K562 (cell line): ENCODE results near the gene IRF2BP1. TPM values are rescaled to one million over a fixed set of nuclear protein-coding genes. Genes with fewer than 3 reads are reported as not detected.
A peak's percentile ranks its signal among the peaks of the same experiment; 100 is the strongest.

Experiments used
- ARHGAP35 ChIP-seq: fragments of 450-650 bp; IDR thresholded peaks from 2 replicates; pipeline ENCODE4 v1.6.1; 2018; ENCODE audit not compliant: partially characterized antibody
- CXXC5 ChIP-seq: fragments of 250-450 bp; sonication (Bioruptor Pico); IDR thresholded peaks from 2 replicates; pipeline ENCODE4 v1.8.0; 2022; ENCODE audit warnings: inconsistent platforms, mild to moderate bottlenecking, moderate library complexity
- ETV6 ChIP-seq, 3 experiments: fragments of 150-350 bp in 1 of 3; sonication (generic) in 1 of 3; formaldehyde crosslinking in 1 of 3; IDR thresholded peaks; 2 replicates each; pipeline versions ENCODE4 v1.6.1 to v1.8.0; 2014 to 2022; ENCODE audit warnings: borderline replicate concordance in 2 of 3, low read depth in 2 of 3, antibody characterized with exemption in 1 of 3, low read length in 1 of 3, mild to moderate bottlenecking in 1 of 3, missing genetic modification reagents in 1 of 3
- FOXM1 ChIP-seq, 2 experiments: fragments of 450-650 bp in 1 of 2; sonication (generic) in 1 of 2; formaldehyde crosslinking in 1 of 2; IDR thresholded peaks; 2 replicates each; pipeline versions ENCODE4 v1.6.1 to v1.9.0; 2017 to 2022; ENCODE audit warnings: low read depth in 2 of 2, mild to moderate bottlenecking in 2 of 2, missing genetic modification reagents in 1 of 2, moderate library complexity in 1 of 2
- HDAC1 ChIP-seq, 2 experiments: fragments of 450-650 bp; IDR thresholded peaks; 2 replicates each; pipeline ENCODE4 v1.6.1; 2016 to 2017; ENCODE audit warnings: inconsistent platforms in 1 of 2, mild to moderate bottlenecking in 1 of 2, moderate library complexity in 1 of 2
- ILK ChIP-seq: fragments of 450-650 bp; IDR thresholded peaks from 2 replicates; pipeline ENCODE4 v1.6.1; 2016; ENCODE audit warnings: missing genetic modification characterization, low read depth, mild to moderate bottlenecking, missing compliant biosample characterization, moderate library complexity, borderline replicate concordance
- KHSRP ChIP-seq: fragments of 450-650 bp; IDR thresholded peaks from 2 replicates; pipeline ENCODE4 v1.6.1; 2017
- KLF16 ChIP-seq: IDR thresholded peaks from 2 replicates; pipeline ENCODE4 v1.6.1; 2016; ENCODE audit warnings: antibody characterized with exemption
- NR0B1 ChIP-seq: fragments of 450-650 bp; IDR thresholded peaks from one replicate; pipeline ENCODE4 v1.6.1; 2018; ENCODE audit warnings: mild to moderate bottlenecking, moderate library complexity; ENCODE audit not compliant: partially characterized antibody
- RUNX1 ChIP-seq: sonication (generic); IDR thresholded peaks from 2 replicates; pipeline ENCODE4 v1.6.1; 2016; ENCODE audit warnings: antibody characterized with exemption, low read depth
- TBL1XR1 ChIP-seq, 2 experiments: IDR thresholded peaks; 2 replicates each; pipeline ENCODE4 v1.6.1; 2012; ENCODE audit warnings: improper control_type of control experiment in 2 of 2, low read length in 2 of 2, mild to moderate bottlenecking in 1 of 2
- ZBTB5 ChIP-seq: fragments of 450-650 bp; IDR thresholded peaks from 2 replicates; pipeline ENCODE4 v1.6.1; 2017; ENCODE audit warnings: antibody characterized with exemption
- polyA plus RNA-seq, 8 experiments: library from polyadenylated mRNA; depleted of rRNA in 4 of 8; stranded (reverse) in 5 of 8; unstranded in 3 of 8; fragments of >200 nt; fragmentation: Nextera tagmentation in 2 of 8; fragmentation: Illumina TruSeq in 1 of 8; extraction: Ambion mirVana in 2 of 8; extraction: Trizol in 1 of 8; gene quantifications; 2 replicates each; pipeline versions ENCODE4 v1.2.1 to v1.2.3, GENCODE V29; 2011 to 2014; ENCODE audit warnings: inconsistent platforms in 1 of 8, missing spikeins in 1 of 8
- total RNA-seq, 7 experiments: library from RNA; depleted of rRNA in 6 of 7; stranded (reverse); fragments of >200 nt in 6 of 7; fragmentation: Illumina TruSeq in 2 of 7; extraction: Trizol in 2 of 7; gene quantifications; 2 replicates each; pipeline versions ENCODE4 v1.2.1 to v1.2.3, GENCODE V29; 2011 to 2021; ENCODE audit warnings: low replicate concordance in 1 of 7
- TF ChIP-seq, protein P1 (sequence below): conservative IDR thresholded peaks from 2 replicates; pipeline ENCODE4 v1.6.1; 2011; ENCODE audit warnings: low read depth, mild to moderate bottlenecking, low read length; ENCODE audit not compliant: control insufficient read depth
- TF ChIP-seq, protein P2 (sequence below), 3 experiments: fragments of 200-800 bp in 1 of 3; sonication (Bioruptor generic) in 1 of 3; sonication (generic) in 1 of 3; formaldehyde crosslinking in 1 of 3; IDR thresholded peaks; 2 replicates each; pipeline versions ENCODE4 v1.6.1 to v1.8.0; 2016 to 2022; ENCODE audit warnings: mild to moderate bottlenecking in 2 of 3, missing compliant biosample characterization in 2 of 3, missing genetic modification characterization in 2 of 3, missing genetic modification reagents in 1 of 3

Gene IRF2BP1
- total and polyA plus RNA-seq, 9 of the 15 experiments (the other 6 are each of a cell fraction or from before 2014, with no cell fraction given): 0.61 to 35.9 (median 3.5) TPM

GRCh38 chr19:45882652-45883585, 3.0 kb downstream of the IRF2BP1 start (continued):
- TF ChIP-seq, protein P1, sequence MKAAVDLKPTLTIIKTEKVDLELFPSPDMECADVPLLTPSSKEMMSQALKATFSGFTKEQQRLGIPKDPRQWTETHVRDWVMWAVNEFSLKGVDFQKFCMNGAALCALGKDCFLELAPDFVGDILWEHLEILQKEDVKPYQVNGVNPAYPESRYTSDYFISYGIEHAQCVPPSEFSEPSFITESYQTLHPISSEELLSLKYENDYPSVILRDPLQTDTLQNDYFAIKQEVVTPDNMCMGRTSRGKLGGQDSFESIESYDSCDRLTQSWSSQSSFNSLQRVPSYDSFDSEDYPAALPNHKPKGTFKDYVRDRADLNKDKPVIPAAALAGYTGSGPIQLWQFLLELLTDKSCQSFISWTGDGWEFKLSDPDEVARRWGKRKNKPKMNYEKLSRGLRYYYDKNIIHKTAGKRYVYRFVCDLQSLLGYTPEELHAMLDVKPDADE: peak; percentile 26; the same call in 1 of the 2 replicates
- TF ChIP-seq RUNX1: no peak
- peak; percentile 88 for TF ChIP-seq CXXC5 (CRISPR knock-in tag)
- TF ChIP-seq KHSRP: 0 out of 2 replicates have a peak, but pooled peaks have one; percentile 27
- TF ChIP-seq, protein P2, sequence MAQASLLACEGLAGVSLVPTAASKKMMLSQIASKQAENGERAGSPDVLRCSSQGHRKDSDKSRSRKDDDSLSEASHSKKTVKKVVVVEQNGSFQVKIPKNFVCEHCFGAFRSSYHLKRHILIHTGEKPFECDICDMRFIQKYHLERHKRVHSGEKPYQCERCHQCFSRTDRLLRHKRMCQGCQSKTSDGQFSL (CRISPR knock-in tag; IDR thresholded peaks at IDR 0.05): peak; percentile 93
- TF ChIP-seq, protein P2 (tag; IDR thresholded peaks at IDR 0.05): no peak; a peak in 1 of 4 replicates
- TF ChIP-seq HDAC1 (IDR thresholded peaks at IDR 0.05): peak; percentile 67 to 80; a peak in 3 of 4 replicates
- TF ChIP-seq ETV6 (IDR thresholded peaks at IDR 0.05; ENCODE audit: borderline replicate concordance in 1 of 2, low read depth in 2 of 2, low read length in 1 of 2): no peak; a peak in 1 of 4 replicates
- TF ChIP-seq ETV6 (CRISPR knock-in tag; IDR thresholded peaks at IDR 0.05; ENCODE audit: borderline replicate concordance): peak; percentile 81; the same call in 1 of the 2 replicates
- peak; percentile 56; the same call in 1 of the 2 replicates for TF ChIP-seq KLF16
- no peak for TF ChIP-seq ZBTB5
- no peak for TF ChIP-seq NR0B1
- peak; percentile 75 for TF ChIP-seq ARHGAP35
- TF ChIP-seq TBL1XR1 (IDR thresholded peaks at IDR 0.05; ENCODE audit: low read length in 2 of 2): no peak; a peak in 1 of 4 replicates
- peak; percentile 38; the same call in 1 of the 2 replicates for TF ChIP-seq FOXM1 (IDR thresholded peaks at IDR 0.05; ENCODE audit: low read depth)
- no peak for TF ChIP-seq FOXM1 (CRISPR knock-in tag; IDR thresholded peaks at IDR 0.05; ENCODE audit: low read depth)
- TF ChIP-seq ILK (tag): no peak
